Colon (tissue), 2 donors: ENCODE data around the gene GYS2.
"Not testable (repeated sequence)": the region's sequence is repeated elsewhere in the genome, so short reads cannot be mapped to it uniquely, and the experiment has no call there.

Source experiments
- FAIRE-seq: peaks from 2 replicates; lab custom pipeline; 2012; peaks lifted over from hg19 to GRCh38; lab: Jason Lieb, UNC
- donor health status: control.
- donor health status: control.

Gene GYS2

GRCh38 chr12:21604245-21605101 is at the start of gene GYS2:
Gene GYS2, minus strand, starts transcription at chr12:21604847. Its CDS starts 255 bp downstream, at chr12:21604592.
- FAIRE-seq, result no peak

GRCh38 chr12:21651821-21652220 is 47.2 kb upstream of the GYS2 start:
- no peak for FAIRE-seq

- no peak for FAIRE-seq
Observed at GRCh38 chr12:21650997-21651396, 46.4 kb upstream of the GYS2 start.

GRCh38 chr12:21649034-21649433 is 44.4 kb upstream of the GYS2 start:
- FAIRE-seq, result no peak

GRCh38 chr12:21648378-21648777 is 43.7 kb upstream of the GYS2 start:
- no peak for FAIRE-seq

- no peak for FAIRE-seq
Observed at GRCh38 chr12:21647179-21647578, 42.5 kb upstream of the GYS2 start.

GRCh38 chr12:21645041-21645500 is 40.4 kb upstream of the GYS2 start:
- not testable (repeated sequence) for FAIRE-seq

- FAIRE-seq, result no peak
Observed at GRCh38 chr12:21644516-21644915, 39.9 kb upstream of the GYS2 start.

- FAIRE-seq, result no peak
Observed at GRCh38 chr12:21643758-21644157, 39.1 kb upstream of the GYS2 start.

GRCh38 chr12:21642707-21643389 is 38.2 kb upstream of the GYS2 start:
- no peak for FAIRE-seq

- FAIRE-seq, result no peak
Observed at GRCh38 chr12:21638054-21638891, 33.6 kb upstream of the GYS2 start.

- FAIRE-seq, result no peak
Observed at GRCh38 chr12:21634245-21634644, 29.6 kb upstream of the GYS2 start.

GRCh38 chr12:21631367-21631766 is 26.7 kb upstream of the GYS2 start:
- FAIRE-seq, result no peak

GRCh38 chr12:21627924-21628323 is 23.3 kb upstream of the GYS2 start:
- no peak for FAIRE-seq

GRCh38 chr12:21618566-21618965 is 13.9 kb upstream of the GYS2 start:
- FAIRE-seq, result no peak

GRCh38 chr12:21617030-21617429 is 12.4 kb upstream of the GYS2 start:
- no peak for FAIRE-seq

GRCh38 chr12:21615431-21615830 is 10.8 kb upstream of the GYS2 start:
- FAIRE-seq, result no peak

- FAIRE-seq, result no peak
Observed at GRCh38 chr12:21614506-21614905, 9.9 kb upstream of the GYS2 start.

GRCh38 chr12:21613931-21614330 is 9.3 kb upstream of the GYS2 start:
- no peak for FAIRE-seq

GRCh38 chr12:21608196-21608595 is 3.5 kb upstream of the GYS2 start:
- FAIRE-seq, result no peak

GRCh38 chr12:21607701-21608100 is 3.1 kb upstream of the GYS2 start:
- no peak for FAIRE-seq

- FAIRE-seq, result no peak
Observed at GRCh38 chr12:21606175-21606574, 1.5 kb upstream of the GYS2 start.

- FAIRE-seq, result no peak
Observed at GRCh38 chr12:21602774-21603173, 1.9 kb downstream of the GYS2 start.
